Fibroblast of villous mesenchyme (primary cell): ENCODE measurements around the gene DPF3. TPM values are rescaled to one million over a fixed set of nuclear protein-coding genes. Genes with fewer than 3 reads are reported as not detected.

ENCODE experiments used
- DNase-seq: peaks from one replicate; pipeline ENCODE4 v3.0.0-alpha.2; 2010; ENCODE audit warnings: low read depth
- H3K4me3 ChIP-seq: 2 replicates; pipeline ENCODE4 v1.5.1; 2011; ENCODE audit warnings: low read depth, mild to moderate bottlenecking, low read length
- CTCF ChIP-seq: IDR thresholded peaks from 2 replicates; pipeline ENCODE4 v1.5.1; 2012; ENCODE audit warnings: low read depth, mild to moderate bottlenecking, low read length; ENCODE audit not compliant: insufficient read depth
- total RNA-seq: library from RNA; depleted of rRNA; stranded (reverse); fragments of >200 nt; gene quantifications from 2 replicates; pipeline ENCODE4 v1.2.3, GENCODE V29; 2012

DPF3 gene
- total RNA-seq, 1 donor: 10.4 TPM

GRCh38 chr14:72619111-72619571, 274.8 kb downstream of the DPF3 start:
- DNase-seq: no peak
- H3K4me3 ChIP-seq: no peak overlapping the region
- no peak for TF ChIP-seq CTCF

- no peak overlapping the region for H3K4me3 ChIP-seq
- DNase-seq: no peak
- TF ChIP-seq CTCF: no peak
These were observed 275.5 kb downstream of the DPF3 start for GRCh38 chr14:72618424-72618823.

- H3K4me3 ChIP-seq: no peak overlapping the region
- no peak for TF ChIP-seq CTCF
- peak; percentile 67 for DNase-seq
These were observed 276.4 kb downstream of the DPF3 start for GRCh38 chr14:72617391-72618031.

- H3K4me3 ChIP-seq: no peak overlapping the region
- DNase-seq: no peak
- TF ChIP-seq CTCF: no peak
These were observed 277.1 kb downstream of the DPF3 start for GRCh38 chr14:72616811-72617210.

- H3K4me3 ChIP-seq: no peak overlapping the region
- TF ChIP-seq CTCF: no peak
- peak; percentile 88 for DNase-seq
These were observed 277.6 kb downstream of the DPF3 start for GRCh38 chr14:72616294-72616693.

GRCh38 chr14:72615451-72616121, 278.3 kb downstream of the DPF3 start:
- H3K4me3 ChIP-seq: no peak overlapping the region
- peak; percentile 39 for DNase-seq
- TF ChIP-seq CTCF: no peak
